ENCODE data around the gene EEF1B2. TPM values are rescaled to one million over a fixed set of nuclear protein-coding genes. Genes with fewer than 3 reads are reported as not detected.

EEF1B2 gene
- total RNA-seq, 4 donors from 2014 or later = 252 to 766 (median 327) TPM

GRCh38 chr2:206198677-206199076, 39.0 kb downstream of the EEF1B2 start:
- Histone ChIP-seq H3K27me3 (no peaks in the 10 kb centered on the region), H3K36me3 (no peaks in the 10 kb centered on the region), H3K9me3 (no peaks in the 10 kb centered on the region), H3K27ac (no peak overlapping the region), H3K4me3 (replicated peaks in 1 of 3) (no peak overlapping the region), H3K4me1 (no peaks in the 10 kb centered on the region)
- 60 to 73% methylated on average over 1 of the region's 1 CpG for WGBS, 2 donors
- no peak for DNase-seq
- TF ChIP-seq CTCF (IDR thresholded peaks at IDR 0.05) (no peak), POLR2A (IDR thresholded peaks at IDR 0.05) (no peak)
- intact Hi-C loops (cut with DNase I) = no loop called here

GRCh38 chr2:206201075-206201848, 41.6 kb downstream of the EEF1B2 start:
- WGBS, 2 donors = 80 to 86% methylated on average over 5 of the region's 5 CpGs
- Histone ChIP-seq H3K9me3 (no peaks in the 10 kb centered on the region), H3K36me3 (no peaks in the 10 kb centered on the region), H3K27ac (no peak overlapping the region), H3K27me3 (no peaks in the 10 kb centered on the region), H3K4me3 (replicated peaks in 1 of 3) (no peak overlapping the region), H3K4me1 (no peaks in the 10 kb centered on the region)
- no peak for DNase-seq
- TF ChIP-seq POLR2A (IDR thresholded peaks at IDR 0.05) (no peak), CTCF (IDR thresholded peaks at IDR 0.05) (no peak)
- intact Hi-C loops (cut with DNase I) = no loop called here

GRCh38 chr2:206202446-206202845, 42.8 kb downstream of the EEF1B2 start:
- no peaks in the 10 kb centered on the region for H3K27me3 ChIP-seq
- H3K9me3 ChIP-seq = no peaks in the 10 kb centered on the region
- WGBS, 2 donors = 77 to 81% methylated on average over 11 to 16 of the region's 16 CpGs
- no peak overlapping the region for H3K27ac ChIP-seq
- no peak overlapping the region for H3K4me3 ChIP-seq (replicated peaks in 1 of 3)
- intact Hi-C loops (cut with DNase I) = no loop called here
- no peak for DNase-seq
- H3K36me3 ChIP-seq = no peaks in the 10 kb centered on the region
- TF ChIP-seq POLR2A (IDR thresholded peaks at IDR 0.05) (no peak), CTCF (IDR thresholded peaks at IDR 0.05) (no peak)
- no peaks in the 10 kb centered on the region for H3K4me1 ChIP-seq

GRCh38 chr2:206203331-206203730, 43.6 kb downstream of the EEF1B2 start:
- DNase-seq = no peak
- WGBS, 2 donors = 95 to 98% methylated on average over 17 of the region's 17 CpGs

More at GRCh38 chr2:206203331-206203730, 43.6 kb downstream of the EEF1B2 start:
- H3K36me3 ChIP-seq = no peaks in the 10 kb centered on the region
- no peak for TF ChIP-seq POLR2A (IDR thresholded peaks at IDR 0.05)
- TF ChIP-seq CTCF (IDR thresholded peaks at IDR 0.05) = no peak
- no peaks in the 10 kb centered on the region for H3K9me3 ChIP-seq
- no peaks in the 10 kb centered on the region for H3K4me1 ChIP-seq
- no peak overlapping the region for H3K27ac ChIP-seq
- intact Hi-C loops (cut with DNase I) = no loop called here
- H3K27me3 ChIP-seq = no peaks in the 10 kb centered on the region
- H3K4me3 ChIP-seq (replicated peaks in 1 of 3) = no peak overlapping the region
